OCI-LY7 (cell line): ENCODE data around the gene MED4. TPM values are rescaled to one million over a fixed set of nuclear protein-coding genes. Genes with fewer than 3 reads are reported as not detected.

Source experiments
- BruUV-seq: library from RNA; stranded (reverse); fragments of 400-500 nt; replicated peaks from 2 replicates; lab custom pipeline; 2021; lab: Mats Ljungman, UMichigan
- CTCF ChIA-PET: fragments of 300-600 bp; sonication (Branson Sonifier 250); formaldehyde crosslinking; loops from one replicate; lab custom pipeline; 2022; ENCODE audit warnings: antibody characterized with exemption; ENCODE audit not compliant: unreplicated experiment; lab: Charles Lee
- POLR2A ChIA-PET: fragments of 300-600 bp; sonication (Branson Sonifier 250); formaldehyde crosslinking; loops from one replicate; lab custom pipeline; 2022; ENCODE audit warnings: antibody characterized with exemption; lab: Charles Lee
- DNase-seq: peaks from one replicate; pipeline ENCODE4 v3.0.0-alpha.2; 2015; ENCODE audit warnings: low spot score
- H2AFZ ChIP-seq: fragments of 200-600 bp; sonication (generic), shearing (Covaris generic); 2 replicates; pipeline ENCODE4 v1.6.1; 2014; ENCODE audit warnings: mild to moderate bottlenecking, antibody characterized with exemption, low read length, moderate library complexity
- H3K27ac ChIP-seq: fragments of 200-600 bp; sonication (generic); 2 replicates; pipeline ENCODE4 v1.5.1; 2014; ENCODE audit warnings: mixed run types, low read depth, mild to moderate bottlenecking, moderate library complexity, low read length, inconsistent platforms; ENCODE audit not compliant: poor library complexity, severe bottlenecking
- H3K36me3 ChIP-seq: fragments of 200-600 bp; sonication (generic); 2 replicates; pipeline ENCODE4 v1.6.1; 2014; ENCODE audit warnings: mild to moderate bottlenecking, antibody characterized with exemption, low read length, moderate library complexity, mixed read lengths; ENCODE audit not compliant: insufficient read depth
- H3K4me1 ChIP-seq: fragments of 200-600 bp; sonication (generic); 2 replicates; pipeline ENCODE4 v1.5.1; 2014; ENCODE audit warnings: mild to moderate bottlenecking, low read length; ENCODE audit not compliant: insufficient read depth, poor library complexity, severe bottlenecking
- H3K4me2 ChIP-seq: fragments of 200-600 bp; sonication (generic); 2 replicates; pipeline ENCODE4 v1.6.1; 2014; ENCODE audit warnings: mild to moderate bottlenecking, low read length
- H3K4me3 ChIP-seq: fragments of 200-600 bp; sonication (generic); 2 replicates; pipeline ENCODE4 v1.5.1; 2014; ENCODE audit warnings: mild to moderate bottlenecking, low read depth, low read length; ENCODE audit not compliant: poor library complexity, severe bottlenecking
- H3K79me2 ChIP-seq: fragments of 200-600 bp; sonication (generic); 2 replicates; pipeline ENCODE4 v1.6.1; 2016; ENCODE audit warnings: low read depth, mild to moderate bottlenecking, low read length, moderate library complexity, mixed read lengths; ENCODE audit not compliant: insufficient read depth
- H3K9me2 ChIP-seq: fragments of 200-600 bp; sonication (generic); 2 replicates; pipeline ENCODE4 v1.6.1; 2016; ENCODE audit warnings: mild to moderate bottlenecking, low read length, mixed read lengths; ENCODE audit not compliant: insufficient read depth
- H3K9me3 ChIP-seq: fragments of 200-600 bp; sonication (generic); 2 replicates; pipeline ENCODE4 v1.6.1; 2014; ENCODE audit warnings: mild to moderate bottlenecking, mixed run types, low read length, mixed read lengths
- H4K20me1 ChIP-seq: fragments of 200-600 bp; sonication (generic); 2 replicates; pipeline ENCODE4 v1.6.1; 2014; ENCODE audit warnings: mild to moderate bottlenecking, antibody characterized with exemption, low read length, moderate library complexity, mixed read lengths; ENCODE audit not compliant: insufficient read depth
- EZH2phosphoT487 ChIP-seq: fragments of 200-600 bp; sonication (generic); IDR thresholded peaks from 2 replicates; pipeline ENCODE4 v1.6.1; 2018; ENCODE audit warnings: low read depth, borderline replicate concordance, mild to moderate bottlenecking, mixed run types, antibody characterized with exemption, low read length, moderate library complexity, mixed read lengths
- intact Hi-C: fragments of 100-400 bp; cut with micrococcal nuclease; formaldehyde crosslinking; loops from one replicate; pipeline ENCODE4 v1.10.0; 2022; ENCODE audit not compliant: unreplicated experiment
- total RNA-seq, 2 experiments: library from RNA; depleted of rRNA in 1 of 2; stranded (reverse); fragments of >200 nt in 1 of 2; shearing (Covaris generic) in 1 of 2; gene quantifications; 2 replicates each; pipeline ENCODE4 v1.2.3, GENCODE V29; 2014 to 2022
- TF ChIP-seq, protein P1 (sequence below): fragments of 200-600 bp; sonication (generic); conservative IDR thresholded peaks from 2 replicates; pipeline ENCODE4 v1.5.1; 2014; ENCODE audit warnings: mild to moderate bottlenecking, antibody characterized with exemption, low read length, moderate library complexity, mixed read lengths

Gene MED4
- total RNA-seq, 2 experiments from 2014 or later = 31.1 to 57.0 TPM

- intact Hi-C loops = loop anchor here (5.0 kb wide), 3 partner anchors 54 to 524 kb away; partner anchors contain the start of gene RB1
- no peaks in the 10 kb centered on the region for H3K9me2 ChIP-seq
- peaks cover 3% of the 10 kb centered on the region; the same call in 1 of the 2 replicates for H3K9me3 ChIP-seq
- H2AFZ ChIP-seq = no peak overlapping the region; the same call in 1 of the 2 replicates
- H3K36me3 ChIP-seq = peaks cover 59% of the 10 kb centered on the region
- POLR2A ChIA-PET = interaction anchor here (0.9 to 2.1 kb wide), 4 partner anchors 8 to 63 kb away, joined by 3 to 12 read pairs (median 5); no protein-coding TSS in a partner anchor
- peaks cover 27% of the 10 kb centered on the region for H3K4me1 ChIP-seq
- H3K4me3 ChIP-seq = peak overlapping the region; percentile 78
- H3K27ac ChIP-seq = peak overlapping the region; percentile 89
- peaks cover 34% of the 10 kb centered on the region; the same call in 1 of the 2 replicates for H3K79me2 ChIP-seq
- TF ChIP-seq EZH2phosphoT487 = no peak
- TF ChIP-seq, protein P1, sequence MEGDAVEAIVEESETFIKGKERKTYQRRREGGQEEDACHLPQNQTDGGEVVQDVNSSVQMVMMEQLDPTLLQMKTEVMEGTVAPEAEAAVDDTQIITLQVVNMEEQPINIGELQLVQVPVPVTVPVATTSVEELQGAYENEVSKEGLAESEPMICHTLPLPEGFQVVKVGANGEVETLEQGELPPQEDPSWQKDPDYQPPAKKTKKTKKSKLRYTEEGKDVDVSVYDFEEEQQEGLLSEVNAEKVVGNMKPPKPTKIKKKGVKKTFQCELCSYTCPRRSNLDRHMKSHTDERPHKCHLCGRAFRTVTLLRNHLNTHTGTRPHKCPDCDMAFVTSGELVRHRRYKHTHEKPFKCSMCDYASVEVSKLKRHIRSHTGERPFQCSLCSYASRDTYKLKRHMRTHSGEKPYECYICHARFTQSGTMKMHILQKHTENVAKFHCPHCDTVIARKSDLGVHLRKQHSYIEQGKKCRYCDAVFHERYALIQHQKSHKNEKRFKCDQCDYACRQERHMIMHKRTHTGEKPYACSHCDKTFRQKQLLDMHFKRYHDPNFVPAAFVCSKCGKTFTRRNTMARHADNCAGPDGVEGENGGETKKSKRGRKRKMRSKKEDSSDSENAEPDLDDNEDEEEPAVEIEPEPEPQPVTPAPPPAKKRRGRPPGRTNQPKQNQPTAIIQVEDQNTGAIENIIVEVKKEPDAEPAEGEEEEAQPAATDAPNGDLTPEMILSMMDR = no peak
- H3K4me2 ChIP-seq = peak overlapping the region; percentile 86
- CTCF ChIA-PET = interaction anchor here (0.7 to 1.7 kb wide), 4 partner anchors 8 to 540 kb away, joined by 3 to 8 read pairs (median 3); no protein-coding TSS in a partner anchor
- BruUV-seq = TSS peak; percentile 56
- no peaks in the 10 kb centered on the region for H4K20me1 ChIP-seq
- peak; percentile 37 for DNase-seq
Observed at GRCh38 chr13:48038761-48039160, 56.1 kb downstream of the MED4 start.

- intact Hi-C loops = loop anchor here (2.0 to 5.0 kb wide), 4 partner anchors 37 to 525 kb away; partner anchors contain the start of genes RB1 and SUCLA2
- DNase-seq = peak; percentile 98
- Histone ChIP-seq H3K9me2 (no peaks in the 10 kb centered on the region), H3K36me3 (peaks cover 57% of the 10 kb centered on the region), H2AFZ (peak within 1 kb of the TSS; percentile 59), H3K27ac (peak within 1 kb of the TSS; percentile 89), H3K4me2 (peak within 1 kb of the TSS; percentile 86), H3K79me2 (peaks cover 34% of the 10 kb centered on the region; the same call in 1 of the 2 replicates), H4K20me1 (no peaks in the 10 kb centered on the region), H3K4me3 (peak within 1 kb of the TSS; percentile 78), H3K9me3 (peaks cover 15% of the 10 kb centered on the region; the same call in 1 of the 2 replicates), H3K4me1 (peaks cover 27% of the 10 kb centered on the region)
- ChIA-PET CTCF (interaction anchor here (0.6 to 1.7 kb wide), 7 partner anchors 9 to 541 kb away, joined by 3 to 8 read pairs (median 3); partner anchors contain the start of genes MED4 and SUCLA2), POLR2A (interaction anchor here (0.5 to 2.2 kb wide), 19 partner anchors 9 to 1051 kb away, joined by 3 to 12 read pairs (median 4); no protein-coding TSS in a partner anchor)
- no TSS peak for BruUV-seq
- TF ChIP-seq, protein P1 = peak; percentile 97
- no peak for TF ChIP-seq EZH2phosphoT487
Observed at GRCh38 chr13:48037346-48038173, 57.3 kb downstream of the MED4 start, which contains the start of gene NUDT15. Gene NUDT15, plus strand, starts transcription at chr13:48037726. Its CDS starts 21 bp downstream, at chr13:48037747.
